Panc1 (cell line): Measurements from ENCODE around the gene CPNE9. TPM values are rescaled to one million over a fixed set of nuclear protein-coding genes. Genes with fewer than 3 reads are reported as not detected.

Source experiments
- ATAC-seq: fragments of 200-7000 bp; cut with Tn5 transposase; 2 replicates; pipeline ENCODE4 v1.9.1; 2020; ENCODE audit warnings: mild to moderate bottlenecking, moderate library complexity
- BruUV-seq: library from RNA; stranded (reverse); fragments of 400-500 nt; replicated peaks from 2 replicates; lab custom pipeline; 2021; lab: Mats Ljungman, UMichigan
- CTCF ChIA-PET: fragments of 300-600 bp; sonication (Branson Sonifier 250); formaldehyde crosslinking; loops from one replicate; lab custom pipeline; 2022; ENCODE audit warnings: antibody characterized with exemption; lab: Charles Lee
- POLR2A ChIA-PET: fragments of 300-600 bp; sonication (Branson Sonifier 250); formaldehyde crosslinking; loops from one replicate; lab custom pipeline; 2022; ENCODE audit warnings: antibody characterized with exemption; lab: Charles Lee
- DNase-seq: peaks from one replicate; pipeline ENCODE4 v3.0.0-alpha.2; 2010; ENCODE audit warnings: low read depth, low spot score
- H3K27ac ChIP-seq: 2 replicates; pipeline ENCODE4 v1.5.1; 2011; ENCODE audit warnings: mild to moderate bottlenecking, low read length, inconsistent platforms
- H3K27me3 ChIP-seq: fragments of 200-500 bp; sonication (Bioruptor generic); 2 replicates; pipeline ENCODE4 v1.6.0; 2014; ENCODE audit warnings: low read length, inconsistent platforms; ENCODE audit not compliant: control insufficient read depth, insufficient read depth
- H3K36me3 ChIP-seq: fragments of 200-500 bp; sonication (Bioruptor generic); 2 replicates; pipeline ENCODE4 v1.5.1; 2014; ENCODE audit warnings: inconsistent platforms, mild to moderate bottlenecking, low read length, moderate library complexity; ENCODE audit not compliant: control insufficient read depth, insufficient read depth
- H3K4me1 ChIP-seq: 2 replicates; pipeline ENCODE4 v1.5.1; 2011; ENCODE audit warnings: inconsistent platforms, mild to moderate bottlenecking, low read length, moderate library complexity; ENCODE audit not compliant: control insufficient read depth, insufficient read depth
- H3K4me3 ChIP-seq, 2 experiments: 2 replicates each; pipeline ENCODE4 v1.5.1; 2011 to 2012; ENCODE audit warnings: low read depth in 2 of 2, low read length in 2 of 2, mild to moderate bottlenecking in 2 of 2, inconsistent platforms in 1 of 2, moderate library complexity in 1 of 2
- H3K9me3 ChIP-seq: fragments of 200-500 bp; sonication (Bioruptor generic); 2 replicates; pipeline ENCODE4 v1.5.1; 2014; ENCODE audit warnings: low read depth, mild to moderate bottlenecking, inconsistent platforms, low read length, moderate library complexity; ENCODE audit not compliant: control insufficient read depth, insufficient read depth
- CTCF ChIP-seq: fragments of 450-650 bp; IDR thresholded peaks from 2 replicates; pipeline ENCODE4 v1.5.1; 2017; ENCODE audit warnings: mild to moderate bottlenecking
- POLR2AphosphoS5 ChIP-seq: IDR thresholded peaks from 2 replicates; pipeline ENCODE4 v1.6.1; 2012; ENCODE audit warnings: mild to moderate bottlenecking, low read depth, low read length, moderate library complexity
- SIN3A ChIP-seq: IDR thresholded peaks from 2 replicates; pipeline ENCODE4 v1.6.1; 2012; ENCODE audit warnings: low read depth, mild to moderate bottlenecking, low read length, moderate library complexity, borderline replicate concordance; ENCODE audit not compliant: insufficient read depth
- TCF7L2 ChIP-seq: IDR thresholded peaks from 2 replicates; pipeline ENCODE4 v1.6.1; 2011; ENCODE audit warnings: mild to moderate bottlenecking, low read depth, low read length, inconsistent platforms
- in situ Hi-C: cut with HindIII; loops from 2 replicates; pipeline ENCODE4 v1.10.0; 2016; ENCODE audit warnings: low sequenced_read_pairs, low pct_unique_long_range_greater_than_20kb
- intact Hi-C: fragments of 100-400 bp; cut with micrococcal nuclease; formaldehyde crosslinking; loops from one replicate; pipeline ENCODE4 v1.10.0; 2022; ENCODE audit not compliant: unreplicated experiment
- total RNA-seq: library from RNA; stranded (reverse); gene quantifications from one replicate; pipeline ENCODE4 v1.2.1, GENCODE V29; 2021; ENCODE audit not compliant: unreplicated experiment
- TF ChIP-seq, protein P1 (sequence below), 2 experiments: IDR thresholded peaks; 2 replicates each; pipeline ENCODE4 v1.6.1; 2011 to 2012; ENCODE audit warnings: low read depth in 2 of 2, control low read depth in 1 of 2, low read length in 1 of 2, mild to moderate bottlenecking in 1 of 2, moderate library complexity in 1 of 2; ENCODE audit not compliant: insufficient read depth in 1 of 2

CPNE9 gene
- total RNA-seq, 1 experiment from 2014 or later, result 0.13 TPM

GRCh38 chr3:9725775-9726515, 22.3 kb downstream of the CPNE9 start:
- ChIA-PET CTCF (no interaction called here), POLR2A (no interaction called here)
- H3K27ac ChIP-seq, result no peak overlapping the region
- H3K4me3 ChIP-seq, result no peak overlapping the region
- ATAC-seq, result no peak
- DNase-seq, result no peak
- BruUV-seq, result no TSS peak
- intact Hi-C loops (no loop called here), in situ Hi-C loops (no loop called here)
- no peaks in the 10 kb centered on the region for H3K4me1 ChIP-seq
- H3K27me3 ChIP-seq, result no peaks in the 10 kb centered on the region
- no peaks in the 10 kb centered on the region for H3K9me3 ChIP-seq
- H3K36me3 ChIP-seq, result no peaks in the 10 kb centered on the region
- TF ChIP-seq, protein P1, sequence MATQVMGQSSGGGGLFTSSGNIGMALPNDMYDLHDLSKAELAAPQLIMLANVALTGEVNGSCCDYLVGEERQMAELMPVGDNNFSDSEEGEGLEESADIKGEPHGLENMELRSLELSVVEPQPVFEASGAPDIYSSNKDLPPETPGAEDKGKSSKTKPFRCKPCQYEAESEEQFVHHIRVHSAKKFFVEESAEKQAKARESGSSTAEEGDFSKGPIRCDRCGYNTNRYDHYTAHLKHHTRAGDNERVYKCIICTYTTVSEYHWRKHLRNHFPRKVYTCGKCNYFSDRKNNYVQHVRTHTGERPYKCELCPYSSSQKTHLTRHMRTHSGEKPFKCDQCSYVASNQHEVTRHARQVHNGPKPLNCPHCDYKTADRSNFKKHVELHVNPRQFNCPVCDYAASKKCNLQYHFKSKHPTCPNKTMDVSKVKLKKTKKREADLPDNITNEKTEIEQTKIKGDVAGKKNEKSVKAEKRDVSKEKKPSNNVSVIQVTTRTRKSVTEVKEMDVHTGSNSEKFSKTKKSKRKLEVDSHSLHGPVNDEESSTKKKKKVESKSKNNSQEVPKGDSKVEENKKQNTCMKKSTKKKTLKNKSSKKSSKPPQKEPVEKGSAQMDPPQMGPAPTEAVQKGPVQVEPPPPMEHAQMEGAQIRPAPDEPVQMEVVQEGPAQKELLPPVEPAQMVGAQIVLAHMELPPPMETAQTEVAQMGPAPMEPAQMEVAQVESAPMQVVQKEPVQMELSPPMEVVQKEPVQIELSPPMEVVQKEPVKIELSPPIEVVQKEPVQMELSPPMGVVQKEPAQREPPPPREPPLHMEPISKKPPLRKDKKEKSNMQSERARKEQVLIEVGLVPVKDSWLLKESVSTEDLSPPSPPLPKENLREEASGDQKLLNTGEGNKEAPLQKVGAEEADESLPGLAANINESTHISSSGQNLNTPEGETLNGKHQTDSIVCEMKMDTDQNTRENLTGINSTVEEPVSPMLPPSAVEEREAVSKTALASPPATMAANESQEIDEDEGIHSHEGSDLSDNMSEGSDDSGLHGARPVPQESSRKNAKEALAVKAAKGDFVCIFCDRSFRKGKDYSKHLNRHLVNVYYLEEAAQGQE (IDR thresholded peaks at IDR 0.05; ENCODE audit: insufficient read depth in 1 of 2, low read depth in 2 of 2, low read length in 1 of 2), result no peak
- TF ChIP-seq POLR2AphosphoS5, result no peak
- TF ChIP-seq CTCF, result no peak
- TF ChIP-seq TCF7L2, result no peak
- no peak for TF ChIP-seq SIN3A

DNA sequence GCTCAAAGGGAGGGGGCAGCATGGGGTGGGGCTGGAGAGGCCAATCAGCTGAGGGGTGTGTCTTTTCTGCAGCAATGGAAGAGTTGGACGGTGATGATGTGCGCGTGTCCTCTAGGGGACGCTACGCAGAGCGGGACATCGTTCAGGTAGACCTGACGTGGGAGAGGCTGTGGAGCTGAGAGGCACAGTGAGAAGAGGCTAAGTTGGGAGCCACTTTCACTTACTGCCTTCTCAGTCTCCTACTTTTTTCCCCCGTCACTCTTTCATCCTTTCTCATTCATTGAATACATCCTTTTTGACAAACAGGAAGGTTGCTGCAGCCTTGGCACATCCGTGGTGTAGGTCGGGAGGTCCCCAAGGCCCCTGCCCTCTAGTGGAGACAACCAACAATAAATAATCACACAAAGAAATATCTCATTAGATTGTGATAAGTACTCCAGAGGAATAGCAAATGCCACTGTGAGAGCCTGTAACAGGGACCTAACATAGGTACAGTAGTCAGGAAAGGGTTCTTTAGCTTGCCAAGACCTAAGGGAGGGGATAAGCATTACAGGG, 23.5 kb downstream of the CPNE9 start:
- ChIA-PET CTCF (interaction anchor here (0.6 to 1.2 kb wide), 4 partner anchors 10 to 36 kb away, joined by 3 to 7 read pairs (median 3); partner anchors contain the start of gene OGG1), POLR2A (no interaction called here)
- no peak overlapping the region for H3K4me3 ChIP-seq
- intact Hi-C loops (no loop called here), in situ Hi-C loops (no loop called here)
- no peak for ATAC-seq
- no peaks in the 10 kb centered on the region for H3K27me3 ChIP-seq
- no peaks in the 10 kb centered on the region; the same call in 1 of the 2 replicates for H3K36me3 ChIP-seq
- no peak overlapping the region for H3K27ac ChIP-seq
- TF ChIP-seq CTCF (peak; percentile 59), TCF7L2 (no peak)
- H3K4me1 ChIP-seq, result no peaks in the 10 kb centered on the region
- DNase-seq, result no peak
- BruUV-seq, result no TSS peak
- H3K9me3 ChIP-seq, result no peaks in the 10 kb centered on the region
